SK-N-SH treated with all-trans-retinoic acid at 6 μM for 48 hours (cell line): ENCODE measurements around the gene WDTC1.

Experiments used
- ATAC-seq: fragments of 200-7000 bp; cut with Tn5 transposase; 3 replicates; pipeline ENCODE4 v1.9.1; 2020; ENCODE audit warnings: mild to moderate bottlenecking, moderate library complexity
- ARNTL ChIP-seq: fragments of 450-650 bp; formaldehyde crosslinking; IDR thresholded peaks from 2 replicates; pipeline ENCODE4 v1.5.0; 2020; ENCODE audit warnings: low read depth, mild to moderate bottlenecking, moderate library complexity, borderline replicate concordance
- CREB5 ChIP-seq: fragments of 250-450 bp; sonication (Bioruptor Pico); IDR thresholded peaks from 2 replicates; pipeline ENCODE4 v1.5.1; 2020; ENCODE audit warnings: low read depth, mild to moderate bottlenecking, moderate library complexity
- CSDC2 ChIP-seq: fragments of 250-450 bp; sonication (Bioruptor Pico); IDR thresholded peaks from 2 replicates; pipeline ENCODE4 v1.5.0; 2020; ENCODE audit warnings: mild to moderate bottlenecking, moderate library complexity
- ESRRG ChIP-seq: fragments of 250-450 bp; sonication (Bioruptor Pico); IDR thresholded peaks from 2 replicates; pipeline ENCODE4 v1.6.1; 2021; ENCODE audit warnings: mild to moderate bottlenecking
- ISL1 ChIP-seq: fragments of 250-450 bp; sonication (Bioruptor Pico); IDR thresholded peaks from 2 replicates; pipeline ENCODE4 v2.1.2; 2022; ENCODE audit warnings: mild to moderate bottlenecking, moderate library complexity
- OSR1 ChIP-seq: fragments of 250-450 bp; sonication (Bioruptor Pico); IDR thresholded peaks from 2 replicates; pipeline ENCODE4 v1.8.0; 2022; ENCODE audit warnings: moderate library complexity, mild to moderate bottlenecking, inconsistent platforms
- PATZ1 ChIP-seq: fragments of 250-450 bp; sonication (Bioruptor Pico); IDR thresholded peaks from 2 replicates; pipeline ENCODE4 v1.8.0; 2020; ENCODE audit warnings: mild to moderate bottlenecking, moderate library complexity, borderline replicate concordance
- POU6F1 ChIP-seq: fragments of 250-450 bp; sonication (Bioruptor Pico); IDR thresholded peaks from 2 replicates; pipeline ENCODE4 v1.8.0; 2021; ENCODE audit warnings: low read depth, mild to moderate bottlenecking, moderate library complexity, borderline replicate concordance
- PPARA ChIP-seq: fragments of 250-450 bp; sonication (Bioruptor Pico); IDR thresholded peaks from 2 replicates; pipeline ENCODE4 v1.5.0; 2020; ENCODE audit warnings: mild to moderate bottlenecking, borderline replicate concordance
- RARB ChIP-seq: fragments of 250-450 bp; sonication (Bioruptor Pico); IDR thresholded peaks from 2 replicates; pipeline ENCODE4 v1.8.0; 2021; ENCODE audit warnings: mild to moderate bottlenecking, moderate library complexity
- SNAI2 ChIP-seq: fragments of 250-450 bp; sonication (Bioruptor Pico); IDR thresholded peaks from 2 replicates; pipeline ENCODE4 v1.5.0; 2020; ENCODE audit warnings: mild to moderate bottlenecking, moderate library complexity
- TCF4 ChIP-seq: fragments of 250-450 bp; sonication (Bioruptor Pico); IDR thresholded peaks from 2 replicates; pipeline ENCODE4 v1.8.0; 2021; ENCODE audit warnings: mild to moderate bottlenecking, moderate library complexity, borderline replicate concordance
- TOX ChIP-seq: fragments of 250-450 bp; sonication (Bioruptor Pico); IDR thresholded peaks from 2 replicates; pipeline ENCODE4 v1.8.0; 2021; ENCODE audit warnings: mild to moderate bottlenecking, moderate library complexity, borderline replicate concordance
- TSHZ2 ChIP-seq: fragments of 250-450 bp; sonication (Bioruptor Pico); IDR thresholded peaks from 2 replicates; pipeline ENCODE4 v1.5.0; 2020; ENCODE audit warnings: mild to moderate bottlenecking, moderate library complexity
- ZC3H10 ChIP-seq: fragments of 250-450 bp; sonication (Bioruptor Pico); IDR thresholded peaks from 2 replicates; pipeline ENCODE4 v1.5.1; 2021; ENCODE audit warnings: mild to moderate bottlenecking, moderate library complexity
- ZFP3 ChIP-seq: fragments of 250-450 bp; sonication (Bioruptor Pico); IDR thresholded peaks from 2 replicates; pipeline ENCODE4 v1.5.0; 2020; ENCODE audit warnings: mild to moderate bottlenecking, moderate library complexity
- ZFP30 ChIP-seq: fragments of 450-650 bp; formaldehyde crosslinking; IDR thresholded peaks from 2 replicates; pipeline ENCODE4 v1.5.0; 2022; ENCODE audit warnings: mild to moderate bottlenecking, moderate library complexity
- ZNF70 ChIP-seq: fragments of 450-650 bp; formaldehyde crosslinking; IDR thresholded peaks from 2 replicates; pipeline ENCODE4 v1.5.0; 2020; ENCODE audit warnings: mild to moderate bottlenecking, moderate library complexity
- ZNF8 ChIP-seq: fragments of 450-650 bp; formaldehyde crosslinking; IDR thresholded peaks from 2 replicates; pipeline ENCODE4 v1.5.0; 2020; ENCODE audit warnings: mild to moderate bottlenecking, moderate library complexity
- TF ChIP-seq, protein P1 (sequence below): fragments of 250-450 bp; sonication (Bioruptor Pico); IDR thresholded peaks from 2 replicates; pipeline ENCODE4 v1.5.1; 2021; ENCODE audit warnings: mild to moderate bottlenecking, moderate library complexity

Gene WDTC1

DNA sequence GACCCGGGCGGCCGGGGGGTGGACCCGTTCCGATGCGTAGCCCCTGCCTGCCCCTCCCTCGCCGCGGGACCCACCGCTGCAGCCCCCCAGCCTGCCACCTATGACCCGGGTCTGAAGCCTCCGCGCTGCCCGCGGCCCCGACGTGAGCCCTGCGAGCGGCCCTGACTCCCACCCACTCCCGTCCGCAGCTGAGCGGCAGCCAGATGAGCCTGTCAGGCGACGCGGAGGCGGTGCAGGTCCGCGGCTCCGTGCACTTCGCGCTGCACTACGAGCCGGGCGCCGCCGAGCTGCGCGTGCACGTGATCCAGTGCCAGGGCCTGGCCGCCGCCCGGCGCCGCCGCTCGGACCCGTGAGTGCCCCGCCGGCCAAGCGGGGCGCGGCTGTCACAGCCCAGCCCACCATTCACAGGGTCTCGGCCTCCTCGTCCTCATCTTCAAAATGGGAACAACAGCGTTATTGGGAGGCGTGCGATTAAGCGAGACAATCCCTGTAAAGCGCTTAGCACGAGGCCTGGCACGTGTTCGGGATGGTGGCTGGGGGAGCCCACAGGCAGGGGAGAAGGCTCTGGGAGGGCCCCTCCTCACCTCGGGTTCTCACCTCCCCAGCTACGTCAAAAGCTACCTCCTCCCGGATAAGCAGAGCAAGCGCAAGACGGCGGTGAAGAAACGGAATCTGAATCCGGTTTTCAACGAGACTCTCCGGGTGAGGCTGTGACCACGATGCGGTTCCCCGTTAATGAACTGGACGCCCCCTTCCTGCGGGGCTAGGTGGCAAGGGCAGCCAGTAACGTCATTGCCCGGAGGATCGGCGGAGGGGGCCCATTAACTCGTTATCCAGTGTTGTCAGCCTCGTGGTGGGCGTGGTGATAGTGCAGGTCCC lies 115.6 kb downstream of the WDTC1 start:
- TF ChIP-seq ARNTL (CRISPR knock-in tag), result no peak
- no peak for TF ChIP-seq OSR1 (CRISPR knock-in tag)
- no peak for TF ChIP-seq ZC3H10
- TF ChIP-seq CSDC2 (CRISPR knock-in tag), result no peak
- TF ChIP-seq, protein P1, sequence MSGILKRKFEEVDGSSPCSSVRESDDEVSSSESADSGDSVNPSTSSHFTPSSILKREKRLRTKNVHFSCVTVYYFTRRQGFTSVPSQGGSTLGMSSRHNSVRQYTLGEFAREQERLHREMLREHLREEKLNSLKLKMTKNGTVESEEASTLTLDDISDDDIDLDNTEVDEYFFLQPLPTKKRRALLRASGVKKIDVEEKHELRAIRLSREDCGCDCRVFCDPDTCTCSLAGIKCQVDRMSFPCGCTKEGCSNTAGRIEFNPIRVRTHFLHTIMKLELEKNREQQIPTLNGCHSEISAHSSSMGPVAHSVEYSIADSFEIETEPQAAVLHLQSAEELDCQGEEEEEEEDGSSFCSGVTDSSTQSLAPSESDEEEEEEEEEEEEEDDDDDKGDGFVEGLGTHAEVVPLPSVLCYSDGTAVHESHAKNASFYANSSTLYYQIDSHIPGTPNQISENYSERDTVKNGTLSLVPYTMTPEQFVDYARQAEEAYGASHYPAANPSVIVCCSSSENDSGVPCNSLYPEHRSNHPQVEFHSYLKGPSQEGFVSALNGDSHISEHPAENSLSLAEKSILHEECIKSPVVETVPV (CRISPR knock-in tag), result no peak
- TF ChIP-seq TSHZ2 (CRISPR knock-in tag), result no peak
- no peak for TF ChIP-seq ZFP30
- TF ChIP-seq CREB5 (CRISPR knock-in tag), result no peak
- TF ChIP-seq POU6F1 (CRISPR knock-in tag), result no peak
- TF ChIP-seq PPARA (CRISPR knock-in tag), result no peak
- TF ChIP-seq RARB (CRISPR knock-in tag), result no peak
- no peak for TF ChIP-seq ZNF70 (CRISPR knock-in tag)
- TF ChIP-seq ZFP3 (CRISPR knock-in tag), result no peak
- peak; percentile 84 for ATAC-seq

DNA sequence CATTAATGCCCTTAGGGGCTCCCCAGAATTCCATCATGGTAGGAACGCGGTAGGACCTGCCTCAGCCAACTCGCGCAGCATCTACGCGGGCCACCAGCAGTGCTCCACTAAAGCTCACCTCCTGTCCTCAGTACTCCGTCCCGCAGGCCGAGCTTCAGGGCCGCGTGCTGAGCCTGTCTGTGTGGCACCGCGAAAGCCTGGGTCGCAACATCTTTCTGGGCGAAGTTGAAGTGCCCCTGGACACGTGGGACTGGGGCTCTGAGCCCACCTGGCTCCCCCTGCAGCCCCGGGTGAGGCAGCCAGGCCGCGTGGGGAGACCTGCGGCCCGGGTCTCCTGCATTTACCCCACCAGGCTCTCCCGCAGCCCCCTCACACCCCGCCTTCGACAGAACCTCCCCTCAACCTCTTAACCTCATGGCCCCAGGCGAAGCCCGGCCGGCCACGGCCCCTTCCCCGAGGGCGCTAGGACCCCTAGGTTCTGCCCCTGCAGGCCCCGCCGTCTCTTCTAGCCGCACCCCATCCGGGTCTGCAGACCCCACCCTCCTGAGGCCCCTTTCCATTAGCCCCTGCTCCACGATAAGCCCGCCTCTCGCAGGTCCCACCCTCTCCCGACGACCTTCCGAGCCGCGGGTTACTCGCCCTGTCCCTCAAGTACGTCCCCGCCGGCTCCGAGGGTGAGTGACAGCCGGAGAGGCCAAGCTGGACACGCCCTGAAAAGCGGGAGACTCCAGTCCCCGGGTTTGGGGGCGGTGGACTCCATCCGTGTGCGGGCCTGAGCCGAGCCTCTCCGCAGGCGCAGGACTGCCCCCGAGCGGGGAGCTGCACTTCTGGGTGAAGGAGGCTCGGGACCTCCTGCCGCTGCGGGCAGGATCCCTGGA lies 116.5 kb downstream of the WDTC1 start:
- no peak for ATAC-seq
- TF ChIP-seq ESRRG (CRISPR knock-in tag) (no peak), TOX (CRISPR knock-in tag) (no peak)
- TF ChIP-seq, protein P1 (CRISPR knock-in tag), result no peak

DNA sequence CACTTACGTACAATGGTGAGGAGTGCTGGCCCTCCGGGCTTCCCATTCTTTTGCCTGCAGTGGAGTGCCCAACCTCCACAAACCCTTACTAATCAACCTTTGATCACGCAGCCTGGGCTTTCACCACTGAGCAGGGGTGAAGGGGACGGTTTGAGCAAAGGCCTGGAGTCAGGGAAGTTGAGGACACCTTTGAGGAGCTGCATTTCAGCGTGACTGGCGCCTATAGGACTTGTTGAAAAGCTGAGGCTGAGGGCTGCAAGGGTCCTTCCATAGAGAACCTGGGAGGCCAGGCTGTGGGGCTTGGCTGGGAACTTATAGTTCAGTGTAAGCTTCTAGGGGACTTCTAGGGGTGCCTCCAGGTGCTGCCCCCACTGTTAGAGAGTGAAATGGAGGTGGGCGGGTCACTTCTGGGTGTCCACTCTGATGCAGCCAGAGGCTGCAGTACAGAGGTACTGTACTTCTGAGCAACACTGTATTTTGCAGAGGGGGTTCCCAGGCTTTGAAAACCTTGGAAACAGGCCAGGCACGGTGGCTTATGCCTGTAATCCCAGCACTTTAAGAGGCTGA lies 117.2 kb downstream of the WDTC1 start:
- no peak for ATAC-seq
- TF ChIP-seq CSDC2 (CRISPR knock-in tag) (no peak), ISL1 (CRISPR knock-in tag) (no peak), SNAI2 (CRISPR knock-in tag) (no peak), ZNF70 (CRISPR knock-in tag) (no peak), CREB5 (CRISPR knock-in tag) (no peak), TOX (CRISPR knock-in tag) (no peak), ZNF8 (CRISPR knock-in tag) (no peak), ZC3H10 (no peak), POU6F1 (CRISPR knock-in tag) (no peak), RARB (CRISPR knock-in tag) (no peak), PATZ1 (CRISPR knock-in tag) (no peak), ARNTL (CRISPR knock-in tag) (no peak), ZFP30 (no peak), TCF4 (CRISPR knock-in tag) (no peak)
